GM21786 (cell line): ENCODE results near the gene SMIM44.
"Not testable (repeated sequence)": the region's sequence is repeated elsewhere in the genome, so short reads cannot be mapped to it uniquely, and the experiment has no call there.

Experiments
- ATAC-seq: cut with Tn5 transposase; IDR thresholded peaks from one replicate; pipeline ENCODE4 v1.9.1; 2021; ENCODE audit not compliant: unreplicated experiment

The SMIM44 gene

GRCh38 chr19:3459089-3459881, 24.0 kb downstream of the SMIM44 start:
- ATAC-seq = no peak

- no peak for ATAC-seq
These were observed 24.8 kb downstream of the SMIM44 start for GRCh38 chr19:3458229-3459088.

- ATAC-seq = no peak
These were observed 25.6 kb downstream of the SMIM44 start for GRCh38 chr19:3457528-3458228.

- ATAC-seq = no peak
These were observed 26.2 kb downstream of the SMIM44 start for GRCh38 chr19:3456925-3457527.

GRCh38 chr19:3455960-3456601, 27.2 kb downstream of the SMIM44 start:
- ATAC-seq = no peak

- ATAC-seq = no peak
These were observed 27.8 kb downstream of the SMIM44 start for GRCh38 chr19:3455393-3455955.

GRCh38 chr19:3454656-3455392, 28.4 kb downstream of the SMIM44 start:
- no peak for ATAC-seq

- no peak for ATAC-seq
These were observed 29.4 kb downstream of the SMIM44 start for GRCh38 chr19:3453840-3454239.

- ATAC-seq = not testable (repeated sequence)
These were observed 30.4 kb downstream of the SMIM44 start for GRCh38 chr19:3452942-3453214.

GRCh38 chr19:3452171-3452941, 30.9 kb downstream of the SMIM44 start:
- no peak for ATAC-seq

GRCh38 chr19:3451451-3451866, 31.8 kb downstream of the SMIM44 start:
- ATAC-seq = no peak

GRCh38 chr19:3450796-3451411, 32.3 kb downstream of the SMIM44 start:
- no peak for ATAC-seq

- ATAC-seq = no peak
These were observed 34.5 kb downstream of the SMIM44 start for GRCh38 chr19:3448616-3449334.

GRCh38 chr19:3446657-3447056, 36.6 kb downstream of the SMIM44 start:
- ATAC-seq = not testable (repeated sequence)

GRCh38 chr19:3444695-3445234, 38.5 kb downstream of the SMIM44 start:
- ATAC-seq = no peak

- no peak for ATAC-seq
These were observed 39.2 kb downstream of the SMIM44 start for GRCh38 chr19:3443840-3444694.
